CD8-positive, alpha-beta memory T cell (primary cell): ENCODE results near the gene CABP1. TPM values are rescaled to one million over a fixed set of nuclear protein-coding genes. Genes with fewer than 3 reads are reported as not detected.

Source experiments
- CTCF ChIA-PET: fragments of 350-600 bp; sonication (Branson Sonifier 250); formaldehyde crosslinking; loops from one replicate; lab custom pipeline; 2021; ENCODE audit warnings: antibody characterized with exemption; lab: Charles Lee
- POLR2A ChIA-PET: fragments of 350-600 bp; sonication (Branson Sonifier 250); formaldehyde crosslinking; loops from one replicate; lab custom pipeline; 2021; ENCODE audit warnings: antibody characterized with exemption; lab: Charles Lee
- DNase-seq, 5 donors: peaks; one replicate each; pipeline versions ENCODE4 v3.0.0 to v3.0.0-alpha.2; 2020 to 2022; ENCODE audit warnings: mixed read lengths in 1 of 5
- H3K27ac ChIP-seq: one replicate; pipeline ENCODE4 v1.7.0; 2013; ENCODE audit warnings: low read depth, mild to moderate bottlenecking, low read length, moderate library complexity
- H3K27me3 ChIP-seq: 2 replicates; pipeline ENCODE4 v1.7.0; 2013; ENCODE audit warnings: low read length, mild to moderate bottlenecking; ENCODE audit not compliant: insufficient read depth, poor library complexity, severe bottlenecking
- H3K36me3 ChIP-seq: 2 replicates; pipeline ENCODE4 v1.7.0; 2013; ENCODE audit warnings: mild to moderate bottlenecking, low read length, moderate library complexity; ENCODE audit not compliant: insufficient read depth
- H3K4me1 ChIP-seq: 2 replicates; pipeline ENCODE4 v1.7.0; 2013; ENCODE audit warnings: mild to moderate bottlenecking, low read length, moderate library complexity; ENCODE audit not compliant: insufficient read depth
- H3K4me3 ChIP-seq: 2 replicates; pipeline ENCODE4 v1.7.0; 2013; ENCODE audit warnings: mild to moderate bottlenecking, low read length
- H3K9me3 ChIP-seq: 2 replicates; pipeline ENCODE4 v1.7.0; 2013; ENCODE audit warnings: mild to moderate bottlenecking, low read length
- H3K27ac Mint-ChIP-seq, 8 donors: one replicate each; pipeline ENCODE4 v1.8.0; 2020 to 2021; ENCODE audit warnings: mixed read lengths in 8 of 8, mild to moderate bottlenecking in 6 of 8, inconsistent platforms in 3 of 8, moderate library complexity in 3 of 8
- H3K27me3 Mint-ChIP-seq, 2 donors: one replicate each; pipeline ENCODE4 v1.8.0; 2020 to 2021; ENCODE audit warnings: mixed read lengths in 2 of 2, mild to moderate bottlenecking in 1 of 2, moderate library complexity in 1 of 2
- H3K36me3 Mint-ChIP-seq, 3 donors: one replicate each; pipeline ENCODE4 v1.8.0; 2020 to 2021; ENCODE audit warnings: mixed read lengths in 3 of 3, inconsistent platforms in 1 of 3, mild to moderate bottlenecking in 1 of 3
- H3K4me1 Mint-ChIP-seq, 3 donors: one replicate each; pipeline ENCODE4 v1.8.0; 2020 to 2021; ENCODE audit warnings: mixed read lengths in 3 of 3, inconsistent platforms in 1 of 3, mild to moderate bottlenecking in 1 of 3
- H3K4me3 Mint-ChIP-seq, 7 donors: one replicate each; pipeline ENCODE4 v1.8.0; 2020 to 2021; ENCODE audit warnings: mixed read lengths in 7 of 7, mild to moderate bottlenecking in 6 of 7, moderate library complexity in 4 of 7, inconsistent platforms in 2 of 7
- H3K9me3 Mint-ChIP-seq, 5 donors: one replicate each; pipeline ENCODE4 v1.8.0; 2020 to 2022; ENCODE audit warnings: mixed read lengths in 5 of 5, mild to moderate bottlenecking in 3 of 5, moderate library complexity in 2 of 5, inconsistent platforms in 1 of 5
- polyA plus RNA-seq: library from polyadenylated mRNA; unstranded; fragments of 300-500 nt; fragmentation: Illumina TruSeq; gene quantifications from one replicate; pipeline ENCODE4 v1.2.3, GENCODE V29; 2021
- total RNA-seq, 2 experiments: library from RNA; stranded (reverse); gene quantifications; one replicate each; pipeline ENCODE4 v1.2.3, GENCODE V29; 2021

CABP1 gene
- total and polyA plus RNA-seq, 3 experiments from 2014 or later = 0.13 to 0.18 TPM; not detected in 1

DNA sequence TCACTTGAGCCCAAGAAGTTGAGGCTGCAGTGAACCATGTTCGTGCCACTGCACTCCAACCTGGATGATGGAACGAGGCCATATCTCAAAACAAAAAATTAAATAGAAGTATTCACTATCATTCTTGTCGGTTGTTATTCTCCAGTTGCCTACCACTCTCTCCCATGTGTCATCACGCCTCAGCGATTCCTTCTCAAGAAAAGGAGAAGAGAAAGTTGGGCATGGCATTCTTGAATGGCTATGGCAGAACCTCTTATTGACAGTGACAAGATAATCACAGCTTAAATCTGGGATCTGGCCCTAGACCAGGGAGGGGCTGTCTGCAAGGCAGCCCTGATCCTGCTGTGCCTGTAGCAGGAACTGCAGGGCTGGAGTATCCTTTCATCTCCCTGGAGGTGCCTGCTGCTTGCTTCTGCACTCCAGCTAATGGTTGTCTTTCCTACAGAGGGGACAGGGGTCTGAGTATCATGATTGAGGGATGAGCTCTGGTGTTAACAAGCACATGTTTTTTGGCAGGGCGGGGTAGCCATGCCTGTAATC lies 33.7 kb downstream of the CABP1 start:
- Histone ChIP-seq H3K4me1 (no peaks in the 10 kb centered on the region), H3K4me3 (no peak overlapping the region), H3K27ac (no peak overlapping the region), H3K27me3 (no peaks in the 10 kb centered on the region), H3K9me3 (no peaks in the 10 kb centered on the region), H3K36me3 (no peaks in the 10 kb centered on the region)
- POLR2A ChIA-PET = no interaction called here
- Mint-ChIP-seq H3K36me3 (no peaks in the 10 kb centered on the region), H3K27ac (no peak overlapping the region), H3K9me3 (no peaks in the 10 kb centered on the region), H3K4me1 (peaks cover 0 to 10% (median 6%) of the 10 kb centered on the region in 3 donors), H3K27me3 (peaks cover 12 to 13% of the 10 kb centered on the region in 2 donors), H3K4me3 (no peak overlapping the region)
- no peak for DNase-seq
- CTCF ChIA-PET = no interaction called here

DNA sequence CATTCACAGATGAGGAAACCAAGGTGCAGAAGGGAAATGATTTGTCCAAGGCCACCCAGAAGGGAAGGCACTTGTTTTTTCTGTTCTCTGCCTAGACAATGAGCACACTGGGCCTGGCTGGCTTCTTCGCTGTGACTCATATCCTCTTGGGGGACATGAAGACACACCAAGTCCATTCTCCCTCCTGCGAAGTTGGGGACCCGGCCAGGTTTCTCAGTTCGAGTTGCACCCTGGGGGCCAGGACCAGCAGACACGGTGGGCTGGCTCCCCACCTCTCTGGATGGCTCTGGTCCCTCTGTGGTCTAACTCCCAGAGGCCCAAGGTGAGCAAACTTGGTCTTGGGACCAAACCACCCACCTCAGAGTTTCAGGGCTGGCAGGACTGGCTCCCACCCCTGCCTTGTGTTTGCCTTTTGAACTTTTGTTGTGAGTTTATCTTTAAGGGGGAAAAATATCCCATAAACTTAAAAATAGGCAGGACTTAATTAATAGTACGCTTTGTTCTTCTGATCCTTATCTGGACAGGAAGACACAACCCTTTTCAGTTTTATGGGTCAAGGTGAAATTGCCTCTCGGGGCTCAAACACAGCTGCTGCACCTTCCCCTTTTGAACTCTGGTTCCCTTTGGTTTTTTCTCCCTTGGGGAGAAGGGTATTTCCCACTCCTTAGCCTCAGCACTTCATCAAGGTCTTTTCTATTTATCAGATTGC lies 37.5 kb downstream of the CABP1 start:
- no peaks in the 10 kb centered on the region for H3K36me3 Mint-ChIP-seq
- H3K4me3 ChIP-seq = no peak overlapping the region
- no peak for DNase-seq
- H3K27me3 ChIP-seq = no peaks in the 10 kb centered on the region
- no peaks in the 10 kb centered on the region for H3K4me1 ChIP-seq
- H3K9me3 Mint-ChIP-seq = no peaks in the 10 kb centered on the region
- ChIA-PET POLR2A (no interaction called here), CTCF (interaction anchor here (1.3 to 2.0 kb wide), 3 partner anchors 17 to 29 kb away, joined by 3 to 9 read pairs (median 3); no protein-coding TSS in a partner anchor)
- H3K4me1 Mint-ChIP-seq = peaks cover 0 to 10% (median 6%) of the 10 kb centered on the region in 3 donors
- H3K9me3 ChIP-seq = no peaks in the 10 kb centered on the region
- peak overlapping the region in 1 of 7 donors; percentile 34 for H3K4me3 Mint-ChIP-seq
- peaks cover 12 to 16% of the 10 kb centered on the region in 2 donors for H3K27me3 Mint-ChIP-seq
- no peak overlapping the region for H3K27ac Mint-ChIP-seq
- no peaks in the 10 kb centered on the region for H3K36me3 ChIP-seq
- no peak overlapping the region for H3K27ac ChIP-seq

DNA sequence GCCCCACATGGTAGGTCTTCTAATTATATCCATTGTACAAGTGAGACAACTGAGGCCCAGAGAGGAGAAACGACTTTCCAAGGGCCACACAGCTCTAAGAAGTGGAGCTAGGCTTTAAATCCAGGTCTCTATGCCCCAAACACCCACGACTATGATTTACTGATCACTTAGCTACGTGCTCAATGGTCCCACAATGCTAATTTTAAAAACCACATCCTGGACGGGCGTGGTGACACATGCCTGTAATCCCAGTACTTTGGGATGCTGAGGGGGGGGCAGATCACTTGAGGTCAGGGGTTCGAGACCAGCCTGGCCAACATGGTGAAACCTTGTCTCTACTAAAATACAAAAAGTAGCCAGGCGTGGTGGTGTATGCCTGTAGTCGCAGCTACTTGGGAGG lies 38.1 kb downstream of the CABP1 start:
- Mint-ChIP-seq H3K27ac (no peak overlapping the region), H3K4me1 (peaks cover 0 to 10% (median 6%) of the 10 kb centered on the region in 3 donors), H3K4me3 (peak overlapping the region in 1 of 7 donors; percentile 23), H3K36me3 (no peaks in the 10 kb centered on the region), H3K9me3 (no peaks in the 10 kb centered on the region), H3K27me3 (peaks cover 14 to 15% of the 10 kb centered on the region in 2 donors)
- Histone ChIP-seq H3K9me3 (no peaks in the 10 kb centered on the region), H3K4me1 (no peaks in the 10 kb centered on the region), H3K36me3 (no peaks in the 10 kb centered on the region), H3K27ac (no peak overlapping the region), H3K27me3 (no peaks in the 10 kb centered on the region), H3K4me3 (no peak overlapping the region)
- POLR2A ChIA-PET = interaction anchor here (0.6 kb wide), 1 partner anchor 418 kb away, joined by 4 read pairs; no protein-coding TSS in a partner anchor
- DNase-seq = no peak
- CTCF ChIA-PET = interaction anchor here (1.3 to 2.0 kb wide), 3 partner anchors 18 to 30 kb away, joined by 3 to 9 read pairs (median 3); no protein-coding TSS in a partner anchor

DNA sequence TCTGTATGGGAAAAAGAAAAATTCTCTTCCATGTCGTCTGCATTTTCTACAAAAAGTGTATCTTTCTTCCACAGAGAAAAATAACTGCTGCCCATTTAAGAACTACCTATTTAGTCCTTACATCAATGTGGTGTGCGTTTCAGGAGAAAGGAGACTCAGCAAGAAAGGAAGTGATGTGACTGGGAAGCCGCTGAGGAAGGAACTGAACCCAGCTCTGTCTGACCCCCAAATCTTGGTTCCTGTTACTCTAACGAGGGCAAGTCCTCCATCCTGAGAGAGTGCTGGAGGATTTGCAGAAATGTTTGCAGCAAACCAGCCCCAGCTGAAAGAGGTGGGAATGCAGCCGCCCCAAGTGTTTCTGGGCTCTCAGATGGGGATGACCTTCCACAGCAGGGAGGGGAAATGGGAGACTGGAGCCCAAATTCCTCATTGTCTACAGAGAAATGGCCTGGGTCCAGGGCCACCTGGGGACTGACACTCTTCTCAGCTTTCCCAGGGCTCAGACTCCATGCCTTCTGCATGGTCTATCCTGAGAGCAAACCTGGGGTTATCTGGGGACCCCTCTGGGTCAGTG lies 39.8 kb downstream of the CABP1 start:
- peak overlapping the region in 1 of 8 donors; percentile 9 for H3K27ac Mint-ChIP-seq
- no peaks in the 10 kb centered on the region for H3K36me3 Mint-ChIP-seq
- H3K9me3 ChIP-seq = no peaks in the 10 kb centered on the region
- DNase-seq = no peak
- no peak overlapping the region for H3K4me3 ChIP-seq
- H3K4me1 ChIP-seq = no peaks in the 10 kb centered on the region
- no peaks in the 10 kb centered on the region for H3K36me3 ChIP-seq
- peaks cover 0 to 10% (median 6%) of the 10 kb centered on the region in 3 donors for H3K4me1 Mint-ChIP-seq
- no peak overlapping the region for H3K4me3 Mint-ChIP-seq
- ChIA-PET CTCF (no interaction called here), POLR2A (no interaction called here)
- no peaks in the 10 kb centered on the region for H3K27me3 ChIP-seq
- peaks cover 9 to 11% of the 10 kb centered on the region in 2 donors for H3K27me3 Mint-ChIP-seq
- H3K9me3 Mint-ChIP-seq = no peaks in the 10 kb centered on the region
- no peak overlapping the region for H3K27ac ChIP-seq

DNA sequence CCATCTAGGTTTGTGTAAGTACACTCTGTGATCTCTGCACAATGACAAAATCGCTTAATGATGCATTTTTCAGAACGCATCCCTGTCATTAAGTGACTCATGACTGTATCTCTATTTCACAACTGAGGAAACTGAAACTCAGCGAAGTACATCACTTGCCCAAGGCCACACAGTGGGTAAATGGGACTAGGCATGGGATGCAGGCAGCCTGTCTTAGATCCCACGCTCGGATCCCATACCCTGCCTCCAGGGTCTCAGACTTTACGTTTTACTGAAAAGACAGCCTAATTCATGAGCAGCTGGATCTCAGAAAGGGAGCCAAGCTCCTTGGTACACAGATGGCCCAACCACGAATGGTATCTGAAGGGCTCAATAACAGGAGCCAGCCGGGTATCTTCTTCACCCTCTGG lies 44.1 kb downstream of the CABP1 start:
- Mint-ChIP-seq H3K27me3 (peaks cover 0 to 6% of the 10 kb centered on the region in 2 donors), H3K27ac (peak overlapping the region in 2 of 8 donors; percentile 27 to 94), H3K36me3 (peaks cover 0 to 6% (median 0%) of the 10 kb centered on the region in 3 donors), H3K4me1 (peaks cover 20% of the 10 kb centered on the region in 3 donors), H3K4me3 (peak overlapping the region in 3 of 7 donors; percentile 3 to 81 (median 66)), H3K9me3 (no peaks in the 10 kb centered on the region)
- H3K27ac ChIP-seq = no peak overlapping the region
- H3K36me3 ChIP-seq = no peaks in the 10 kb centered on the region
- no peak for DNase-seq
- ChIA-PET POLR2A (interaction anchor here (0.6 kb wide), 1 partner anchor 115 kb away, joined by 3 read pairs; no protein-coding TSS in a partner anchor), CTCF (no interaction called here)
- no peak overlapping the region for H3K4me3 ChIP-seq
- H3K4me1 ChIP-seq = peaks cover 20% of the 10 kb centered on the region
- H3K27me3 ChIP-seq = no peaks in the 10 kb centered on the region
- no peaks in the 10 kb centered on the region for H3K9me3 ChIP-seq

DNA sequence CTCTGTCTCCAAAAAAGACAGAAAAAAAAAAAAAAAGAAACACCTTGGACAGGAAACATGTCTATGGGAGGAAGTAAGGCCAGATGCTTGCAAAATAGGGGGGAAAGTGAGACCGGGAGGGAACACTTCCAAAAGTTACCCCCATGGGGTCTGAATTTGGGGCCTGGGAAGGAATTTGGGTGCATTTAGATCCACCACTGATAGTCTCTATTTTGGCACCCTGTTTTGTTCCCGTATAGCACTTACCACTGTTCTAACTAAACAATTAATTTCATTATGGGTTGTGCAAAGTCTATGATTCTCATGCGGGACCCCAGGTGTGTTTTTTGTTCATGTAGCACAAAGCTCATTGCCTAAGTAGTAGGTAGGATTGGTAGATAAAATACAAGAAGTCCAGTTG lies 45.1 kb downstream of the CABP1 start:
- Mint-ChIP-seq H3K4me1 (peaks cover 27 to 30% (median 29%) of the 10 kb centered on the region in 3 donors), H3K4me3 (peak overlapping the region; percentile 66 to 97 (median 94)), H3K36me3 (peaks cover 0 to 6% (median 0%) of the 10 kb centered on the region in 3 donors), H3K27me3 (peaks cover 0 to 4% of the 10 kb centered on the region in 2 donors), H3K27ac (peak overlapping the region in 6 of 8 donors; percentile 47 to 97 (median 94)), H3K9me3 (no peaks in the 10 kb centered on the region)
- ChIA-PET POLR2A (no interaction called here), CTCF (interaction anchor here (1.5 to 1.7 kb wide), 2 partner anchors 37 to 104 kb away, joined by 4 to 11 read pairs; partner anchors contain the start of gene POP5)
- Histone ChIP-seq H3K4me3 (no peak overlapping the region), H3K9me3 (no peaks in the 10 kb centered on the region), H3K4me1 (peaks cover 23% of the 10 kb centered on the region), H3K27me3 (no peaks in the 10 kb centered on the region), H3K36me3 (no peaks in the 10 kb centered on the region), H3K27ac (peak overlapping the region; percentile 82)
- no peak for DNase-seq

DNA sequence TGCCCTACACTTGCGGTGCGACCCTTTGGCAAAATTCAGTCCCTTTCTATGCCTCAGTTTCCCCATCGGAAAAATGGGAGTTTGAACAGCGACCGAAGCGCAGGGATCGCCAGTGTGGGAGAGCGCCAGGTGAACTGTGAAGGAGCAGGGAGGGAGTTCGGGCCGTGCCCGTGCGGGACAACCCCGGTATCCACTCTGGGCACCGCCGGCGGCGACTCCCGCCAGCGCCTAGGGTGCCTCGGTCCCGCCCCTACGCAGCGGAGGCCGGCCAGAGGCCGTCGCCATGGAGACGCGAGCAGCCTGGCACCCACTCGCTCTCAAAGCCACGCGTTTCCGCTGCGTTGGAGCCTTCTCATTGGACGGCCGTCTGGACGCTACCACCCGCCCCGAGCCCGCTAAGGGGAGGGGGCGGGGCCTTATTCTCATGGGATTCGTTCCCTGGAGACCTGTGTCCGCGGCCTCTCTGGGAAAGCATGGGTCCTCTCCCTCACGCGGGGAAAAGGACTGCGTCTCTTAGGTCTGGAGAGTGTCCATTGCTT lies 45.8 kb downstream of the CABP1 start:
- peaks cover 0 to 4% of the 10 kb centered on the region in 2 donors for H3K27me3 Mint-ChIP-seq
- H3K9me3 Mint-ChIP-seq = no peaks in the 10 kb centered on the region
- H3K27me3 ChIP-seq = no peaks in the 10 kb centered on the region
- peak; percentile 96 to 99 (median 97) for DNase-seq
- ChIA-PET CTCF (interaction anchor here (0.7 to 1.7 kb wide), 4 partner anchors 37 to 105 kb away, joined by 3 to 11 read pairs (median 4); partner anchors contain the start of gene POP5), POLR2A (interaction anchor here (0.8 to 1.5 kb wide), 3 partner anchors 24 to 394 kb away, joined by 4 to 7 read pairs (median 5); partner anchors contain the start of genes POP5, RNU4-2 and UNC119B)
- peaks cover 23% of the 10 kb centered on the region for H3K4me1 ChIP-seq
- no peaks in the 10 kb centered on the region for H3K9me3 ChIP-seq
- peak overlapping the region; percentile 92 to 97 (median 94) for H3K27ac Mint-ChIP-seq
- peaks cover 32 to 37% (median 36%) of the 10 kb centered on the region in 3 donors for H3K4me1 Mint-ChIP-seq
- H3K4me3 Mint-ChIP-seq = peak overlapping the region; percentile 92 to 97 (median 94)
- no peaks in the 10 kb centered on the region for H3K36me3 ChIP-seq
- peak overlapping the region; percentile 82 for H3K27ac ChIP-seq
- H3K4me3 ChIP-seq = peak overlapping the region; percentile 83
- peaks cover 0 to 8% (median 0%) of the 10 kb centered on the region in 3 donors for H3K36me3 Mint-ChIP-seq
